SH-SY5Y (cell line): ENCODE results near the gene ITGB6.

Experiments used
- GATA2 ChIP-seq: IDR thresholded peaks from 2 replicates; pipeline ENCODE4 v1.6.1; 2011; ENCODE audit warnings: mild to moderate bottlenecking, low read depth, low read length
- GATA3 ChIP-seq: IDR thresholded peaks from 2 replicates; pipeline ENCODE4 v1.6.1; 2011; ENCODE audit warnings: low read depth, mild to moderate bottlenecking, low read length, moderate library complexity

DNA sequence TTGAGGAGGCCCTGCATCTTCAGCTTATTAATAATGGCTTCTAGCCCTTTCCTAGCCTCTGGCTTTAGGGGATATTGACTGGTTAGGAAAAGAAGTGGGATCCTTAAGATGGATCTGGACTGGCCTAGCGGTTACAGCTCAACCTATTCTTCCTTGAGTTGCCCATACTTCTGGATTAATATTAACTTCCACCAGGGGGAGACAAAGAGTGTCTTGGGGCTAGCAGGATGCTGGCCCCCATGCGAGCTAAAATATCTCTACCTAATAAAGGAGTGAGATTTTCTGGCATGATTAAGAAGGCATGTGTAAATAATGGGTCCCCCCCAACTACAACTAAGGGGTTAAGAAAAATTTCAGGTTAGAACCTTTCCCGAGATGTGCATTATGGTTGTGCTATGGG, 114.4 kb downstream of the ITGB6 start:
- TF ChIP-seq GATA3 = no peak
- no peak for TF ChIP-seq GATA2
